ENCODE results near the gene KRTAP20-1. TPM values are rescaled to one million over a fixed set of nuclear protein-coding genes. Genes with fewer than 3 reads are reported as not detected.

Gene KRTAP20-1
- total RNA-seq, 1 experiment from 2014 or later = not detected

- Histone ChIP-seq H3K9me3 (ENCODE audit: control insufficient read depth, low read depth, low read length) (no peaks in the 10 kb centered on the region), H2BK12ac (ENCODE audit: insufficient read length, low read depth, low read length) (no peak overlapping the region), H2BK20ac (ENCODE audit: low read depth, low read length, poor library complexity, severe bottlenecking) (no peak overlapping the region), H3K9ac (ENCODE audit: extremely low read depth, insufficient read length, low read length) (no peak overlapping the region), H2BK15ac (ENCODE audit: low read depth, low read length) (no peak overlapping the region), H4K20me1 (ENCODE audit: control insufficient read depth, insufficient read depth, insufficient read length) (no peaks in the 10 kb centered on the region), H3K23me2 (ENCODE audit: insufficient read length, low read depth, low read length, poor library complexity, severe bottlenecking) (no peaks in the 10 kb centered on the region), H3K79me2 (ENCODE audit: insufficient read depth, low read length) (no peaks in the 10 kb centered on the region), H2BK120ac (ENCODE audit: low read depth, low read length, poor library complexity, severe bottlenecking) (no peak overlapping the region), H3K4ac (ENCODE audit: low read depth, low read length) (no peak overlapping the region), H3K79me1 (ENCODE audit: insufficient read depth, low read depth, low read length, poor library complexity, severe bottlenecking) (no peaks in the 10 kb centered on the region), H3K14ac (ENCODE audit: insufficient read depth, low read length) (no peak overlapping the region), H4K5ac (ENCODE audit: insufficient read length, low read depth, low read length) (no peak overlapping the region), H3K23ac (ENCODE audit: insufficient read length, low read depth, low read length) (no peak overlapping the region), H2AK5ac (ENCODE audit: insufficient read length, low read length) (no peak overlapping the region), H3K4me2 (ENCODE audit: insufficient read depth, insufficient read length, low read length) (no peak overlapping the region), H3K4me1 (ENCODE audit: insufficient read depth, low read length) (0 out of 2 replicates have a peak, but pooled peaks cover 3% of the 10 kb centered on the region), H2BK5ac (ENCODE audit: insufficient read length, low read length) (no peak overlapping the region), H3T11ph (ENCODE audit: low read length) (no peak overlapping the region), H3K56ac (ENCODE audit: insufficient read length, low read depth, low read length) (no peak overlapping the region), H3K27ac (ENCODE audit: insufficient read length, low read depth, low read length) (no peak overlapping the region), H4K91ac (ENCODE audit: insufficient read length, low read depth, low read length) (no peak overlapping the region), H4K8ac (replicated peaks; ENCODE audit: insufficient read length, low read depth, low read length) (no peak overlapping the region), H3K18ac (ENCODE audit: insufficient read length, low read depth, low read length) (no peak overlapping the region), H2AFZ (ENCODE audit: low read length) (no peak overlapping the region), H3K27me3 (ENCODE audit: insufficient read depth, low read length) (no peaks in the 10 kb centered on the region)
- no peak for TF ChIP-seq CTCF (conservative IDR thresholded peaks at IDR 0.05)
- peaks cover 6 to 38% (median 16%) of the 10 kb centered on the region in 3 experiments for H3K36me3 Mint-ChIP-seq (ENCODE audit: insufficient read depth in 1 of 3, low read depth in 3 of 3)
- DNase-seq = no peak
- H3K27ac Mint-ChIP-seq = no peak overlapping the region
- WGBS (ENCODE audit: extremely low coverage, insufficient read length, low lambda C conversion rate) = no CpG with 5 or more reads among the region's 4 CpGs
- no peaks in the 10 kb centered on the region for H3K4me1 Mint-ChIP-seq
- peaks cover 6% of the 10 kb centered on the region for H3K27me3 Mint-ChIP-seq (ENCODE audit: low read depth)
- no peak overlapping the region for H3K4me3 Mint-ChIP-seq
- H3K9me3 Mint-ChIP-seq = peaks cover 15 to 52% of the 10 kb centered on the region in 2 experiments
Measured at GRCh38 chr21:30628109-30628508, 11.9 kb downstream of the KRTAP20-1 start.

Measured in H9 (cell line).